ENCODE data around the gene SLC12A8.

- TF ChIP-seq CTCF (IDR thresholded peaks at IDR 0.05): no peak
- no peak for TF ChIP-seq POLR2A (IDR thresholded peaks at IDR 0.05)
Measured at GRCh38 chr3:125043599-125044151, 168.9 kb downstream of the SLC12A8 start.

All from adrenal gland (tissue), 5 donors.